NB4 (cell line): Measurements from ENCODE around the gene ANKRD9.

Source experiments
- MYC ChIP-seq: IDR thresholded peaks from 2 replicates; pipeline ENCODE4 v1.6.1; 2011; ENCODE audit warnings: low read depth, low read length
- POLR2A ChIP-seq: IDR thresholded peaks from 2 replicates; pipeline ENCODE4 v1.6.1; 2011; ENCODE audit warnings: mild to moderate bottlenecking; ENCODE audit not compliant: insufficient read length; ENCODE audit errors: extremely low read depth
- TF ChIP-seq, protein P1 (sequence below): IDR thresholded peaks from one replicate; pipeline ENCODE4 v1.5.1; 2012; ENCODE audit warnings: low read depth, low read length

DNA sequence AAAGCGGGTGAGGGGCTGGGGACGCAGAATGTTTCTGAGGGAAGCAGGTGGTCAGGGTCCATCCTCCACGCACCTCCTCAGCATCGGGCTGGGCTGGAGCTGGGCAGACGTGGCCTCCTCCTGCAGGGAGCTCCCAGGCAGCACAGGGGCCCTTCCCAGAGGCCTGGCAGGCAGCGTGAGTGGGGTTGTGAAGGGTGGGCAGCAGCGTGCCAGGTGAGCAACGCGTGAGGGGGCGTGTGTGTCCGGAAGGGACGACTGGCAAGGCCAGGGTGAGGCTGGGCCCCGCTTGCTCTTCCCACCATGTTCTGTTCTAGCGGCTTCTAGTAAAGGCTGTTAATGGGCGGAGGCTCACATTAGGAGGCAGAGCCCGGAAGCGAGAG lies 17.1 kb downstream of the ANKRD9 start:
- TF ChIP-seq, protein P1, sequence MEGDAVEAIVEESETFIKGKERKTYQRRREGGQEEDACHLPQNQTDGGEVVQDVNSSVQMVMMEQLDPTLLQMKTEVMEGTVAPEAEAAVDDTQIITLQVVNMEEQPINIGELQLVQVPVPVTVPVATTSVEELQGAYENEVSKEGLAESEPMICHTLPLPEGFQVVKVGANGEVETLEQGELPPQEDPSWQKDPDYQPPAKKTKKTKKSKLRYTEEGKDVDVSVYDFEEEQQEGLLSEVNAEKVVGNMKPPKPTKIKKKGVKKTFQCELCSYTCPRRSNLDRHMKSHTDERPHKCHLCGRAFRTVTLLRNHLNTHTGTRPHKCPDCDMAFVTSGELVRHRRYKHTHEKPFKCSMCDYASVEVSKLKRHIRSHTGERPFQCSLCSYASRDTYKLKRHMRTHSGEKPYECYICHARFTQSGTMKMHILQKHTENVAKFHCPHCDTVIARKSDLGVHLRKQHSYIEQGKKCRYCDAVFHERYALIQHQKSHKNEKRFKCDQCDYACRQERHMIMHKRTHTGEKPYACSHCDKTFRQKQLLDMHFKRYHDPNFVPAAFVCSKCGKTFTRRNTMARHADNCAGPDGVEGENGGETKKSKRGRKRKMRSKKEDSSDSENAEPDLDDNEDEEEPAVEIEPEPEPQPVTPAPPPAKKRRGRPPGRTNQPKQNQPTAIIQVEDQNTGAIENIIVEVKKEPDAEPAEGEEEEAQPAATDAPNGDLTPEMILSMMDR: no peak
- no peak for TF ChIP-seq MYC
- no peak for TF ChIP-seq POLR2A
